22Rv1 (cell line): Measurements from ENCODE around the gene MYCL.

ENCODE experiments used
- CTCF ChIP-seq: fragments of 450-650 bp; IDR thresholded peaks from 2 replicates; pipeline ENCODE4 v1.5.1; 2017; ENCODE audit warnings: mild to moderate bottlenecking
- ZFX ChIP-seq: fragments of 450-650 bp; IDR thresholded peaks from 2 replicates; pipeline ENCODE4 v1.6.1; 2017; ENCODE audit warnings: antibody characterized with exemption, borderline replicate concordance

- TF ChIP-seq CTCF (no peak), ZFX (no peak)
These were observed 42.8 kb upstream of the MYCL start for GRCh38 chr1:39944410-39945112.
